Activated CD4-positive, CD25-positive, alpha-beta regulatory T cell treated with anti-CD3 and anti-CD28 coated beads, Interleukin-2, amount 50 U/mL, for 16 hours (primary cell): Measurements from ENCODE around the gene CEP19.
"Not testable (repeated sequence)": the region's sequence is repeated elsewhere in the genome, so short reads cannot be mapped to it uniquely, and the experiment has no call there.

ENCODE experiments used
- DNase-seq: peaks from one replicate; pipeline ENCODE4 v3.0.0-alpha.2; 2020; ENCODE audit warnings: low read depth, low spot score

Gene CEP19, protein sequence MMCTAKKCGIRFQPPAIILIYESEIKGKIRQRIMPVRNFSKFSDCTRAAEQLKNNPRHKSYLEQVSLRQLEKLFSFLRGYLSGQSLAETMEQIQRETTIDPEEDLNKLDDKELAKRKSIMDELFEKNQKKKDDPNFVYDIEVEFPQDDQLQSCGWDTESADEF

DNA sequence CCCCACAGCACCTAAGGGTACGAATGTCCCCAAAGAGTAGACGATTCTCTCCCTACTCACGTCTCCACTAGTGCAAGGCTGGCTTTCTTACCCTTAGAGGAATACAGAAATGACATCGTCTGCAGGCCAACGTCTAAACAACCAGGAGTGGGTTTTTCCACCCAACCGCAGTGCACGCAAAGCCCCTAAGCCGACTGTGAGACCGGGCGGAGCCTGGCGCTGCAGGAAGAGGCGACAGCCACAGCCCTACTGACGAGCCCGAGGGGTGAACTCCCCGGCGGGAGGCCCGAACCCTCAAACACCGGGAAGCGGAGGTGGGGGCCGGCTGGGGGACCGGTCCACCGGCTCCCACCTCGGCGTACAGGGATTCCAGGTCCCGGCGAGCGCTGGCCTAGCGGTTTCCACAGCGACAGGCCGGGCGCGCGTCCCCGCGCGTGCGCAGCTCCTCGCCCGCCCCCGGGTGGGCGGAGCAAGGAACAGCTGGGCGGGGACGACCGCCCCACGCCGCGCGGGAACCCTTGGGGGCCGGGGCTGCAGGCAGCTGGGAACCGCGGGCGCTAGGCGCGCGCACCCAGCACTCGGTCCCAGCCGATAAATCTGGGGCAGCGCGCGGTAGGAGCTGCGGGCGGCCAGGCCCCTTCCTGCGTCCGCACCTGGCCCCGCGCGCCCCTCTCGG is at the start of gene CEP19, which contains the start of gene PIGX:
Gene CEP19 (minus strand): TSS at position 413 of the 676 bp plus-strand sequence. CDS start 3,593 bp downstream, outside the sequence.
Gene PIGX (plus strand): TSS at position 540 of the 676 bp plus-strand sequence.
- peak; percentile 72 for DNase-seq

GRCh38 chr3:196757876-196758739 is 46.1 kb upstream of the CEP19 start:
- no peak for DNase-seq

DNA sequence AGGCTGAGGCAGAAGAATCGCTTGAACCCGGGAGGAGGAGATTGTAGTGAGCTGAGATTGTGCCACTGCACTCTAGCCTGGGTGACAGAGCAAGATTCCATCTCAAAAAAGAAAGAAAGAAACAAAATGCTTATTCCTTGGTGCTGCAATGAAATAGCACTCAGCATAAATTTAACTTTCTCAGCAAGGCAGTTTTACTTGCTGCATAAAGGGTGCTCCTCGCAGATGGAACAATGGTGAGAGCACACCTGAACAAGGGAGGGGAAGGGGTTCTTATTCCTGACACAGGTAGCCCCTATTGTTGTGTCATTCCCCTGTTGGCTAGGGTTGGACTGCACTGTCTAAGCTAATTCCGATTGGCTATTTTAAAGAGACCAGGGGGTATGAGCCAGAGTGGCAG is 44.7 kb upstream of the CEP19 start:
- no peak for DNase-seq

GRCh38 chr3:196754091-196754981 is 42.3 kb upstream of the CEP19 start:
- DNase-seq = no peak

DNA sequence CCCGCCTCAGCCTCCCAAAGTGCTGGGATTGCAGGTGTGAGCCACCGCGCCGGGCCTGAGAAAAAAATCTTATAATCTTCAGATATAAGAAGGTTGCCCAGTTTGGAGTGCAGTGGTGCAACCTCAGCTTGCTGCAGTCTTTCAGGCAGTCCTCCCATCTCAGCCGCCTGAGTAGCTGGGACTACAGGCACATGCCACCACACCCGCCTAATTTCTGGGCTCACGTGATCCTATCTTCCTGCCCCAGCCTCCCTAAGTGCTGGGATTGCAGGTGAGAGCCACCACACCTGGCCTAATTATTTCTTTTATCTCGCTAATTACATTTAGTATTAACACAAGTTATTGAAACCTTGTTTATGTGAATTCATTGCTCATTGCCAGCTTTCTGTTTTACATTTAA is 41.2 kb upstream of the CEP19 start:
- no peak for DNase-seq

- no peak for DNase-seq
Observed at GRCh38 chr3:196749125-196749524, 37.1 kb upstream of the CEP19 start.

DNA sequence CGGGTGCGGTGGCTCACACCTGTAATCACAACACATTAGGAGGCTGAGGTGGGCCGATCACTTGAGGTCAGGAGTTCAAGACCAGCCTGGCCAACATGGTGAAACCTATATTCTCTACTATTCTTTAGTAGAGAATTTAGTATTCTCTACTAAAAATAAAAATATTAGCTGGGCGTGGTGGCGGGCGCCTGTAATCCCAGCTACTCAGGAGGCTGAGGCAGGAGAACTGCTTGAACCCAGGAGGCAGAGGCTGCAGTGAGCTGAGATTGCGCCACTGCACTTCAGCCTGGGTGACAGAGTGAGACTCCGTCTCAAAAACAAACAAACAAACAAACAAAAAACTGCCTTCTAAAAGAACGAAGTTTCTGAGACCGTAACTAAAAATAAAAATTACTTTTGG is 31.5 kb upstream of the CEP19 start:
- DNase-seq = not testable (repeated sequence)

- no peak for DNase-seq
Observed at GRCh38 chr3:196741249-196741889, 29.3 kb upstream of the CEP19 start.

GRCh38 chr3:196740481-196741248 is 28.6 kb upstream of the CEP19 start:
- DNase-seq = peak; percentile 21

- DNase-seq = peak; percentile 80
Observed at GRCh38 chr3:196739671-196740480, 27.8 kb upstream of the CEP19 start, which contains the start of gene PAK2. TSS of gene PAK2 (plus strand) at chr3:196739857. CDS start at chr3:196782647, 42,790 bp downstream.

DNA sequence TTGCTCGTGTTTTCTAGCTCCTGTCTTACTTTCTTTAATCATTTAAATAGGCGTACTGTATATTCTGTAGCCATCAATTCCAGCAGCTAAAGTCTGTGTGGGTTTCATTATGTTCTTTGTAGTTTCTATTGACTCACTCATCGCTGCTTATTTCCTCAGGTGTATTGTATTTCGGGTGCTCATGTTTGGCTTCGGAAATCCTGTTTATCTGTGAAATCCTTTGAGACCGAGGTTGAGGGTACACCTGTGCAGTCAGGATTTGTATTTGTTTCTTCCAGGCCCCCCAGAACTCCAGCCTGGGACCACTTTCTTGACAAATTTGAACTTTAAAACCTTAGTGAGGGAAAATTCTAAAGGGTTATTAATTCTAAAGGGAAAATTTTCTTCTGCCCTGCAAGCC is 25.6 kb upstream of the CEP19 start:
- no peak for DNase-seq

DNA sequence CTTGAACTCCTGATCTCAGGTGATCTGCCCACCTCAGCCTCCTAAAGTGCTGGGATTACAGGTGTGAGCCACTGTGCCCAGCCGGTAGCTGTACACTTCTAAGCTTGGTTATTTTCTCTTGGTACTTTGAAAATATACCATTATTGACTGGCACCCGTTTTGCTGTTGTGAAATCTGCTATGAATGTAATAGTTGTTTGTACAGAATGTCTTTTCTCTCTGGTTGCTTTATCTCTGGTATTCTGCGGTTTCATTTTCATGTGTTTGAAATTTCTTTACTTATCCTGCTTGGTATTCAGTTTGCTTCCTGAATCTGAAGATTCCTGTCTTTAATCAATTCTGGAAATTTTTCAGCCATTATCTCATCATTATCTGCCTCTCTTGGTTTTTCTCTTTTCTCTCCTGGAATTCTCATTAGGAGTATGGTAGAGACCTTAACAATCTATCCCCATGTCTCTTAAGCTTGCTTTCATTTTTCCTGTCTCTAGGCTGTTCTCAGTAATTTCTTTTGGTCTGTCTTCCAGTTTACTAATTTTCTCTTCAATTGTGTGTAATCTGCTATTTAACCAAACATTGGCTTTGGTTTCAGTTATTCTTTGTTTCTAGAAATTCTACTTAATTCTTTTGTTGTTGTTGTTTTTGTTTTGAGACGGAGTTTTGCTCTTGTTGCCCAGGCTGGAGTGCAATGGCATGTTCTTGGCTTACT is 24.8 kb upstream of the CEP19 start:
- DNase-seq = no peak

GRCh38 chr3:196735751-196736150 is 23.7 kb upstream of the CEP19 start:
- DNase-seq = no peak

DNA sequence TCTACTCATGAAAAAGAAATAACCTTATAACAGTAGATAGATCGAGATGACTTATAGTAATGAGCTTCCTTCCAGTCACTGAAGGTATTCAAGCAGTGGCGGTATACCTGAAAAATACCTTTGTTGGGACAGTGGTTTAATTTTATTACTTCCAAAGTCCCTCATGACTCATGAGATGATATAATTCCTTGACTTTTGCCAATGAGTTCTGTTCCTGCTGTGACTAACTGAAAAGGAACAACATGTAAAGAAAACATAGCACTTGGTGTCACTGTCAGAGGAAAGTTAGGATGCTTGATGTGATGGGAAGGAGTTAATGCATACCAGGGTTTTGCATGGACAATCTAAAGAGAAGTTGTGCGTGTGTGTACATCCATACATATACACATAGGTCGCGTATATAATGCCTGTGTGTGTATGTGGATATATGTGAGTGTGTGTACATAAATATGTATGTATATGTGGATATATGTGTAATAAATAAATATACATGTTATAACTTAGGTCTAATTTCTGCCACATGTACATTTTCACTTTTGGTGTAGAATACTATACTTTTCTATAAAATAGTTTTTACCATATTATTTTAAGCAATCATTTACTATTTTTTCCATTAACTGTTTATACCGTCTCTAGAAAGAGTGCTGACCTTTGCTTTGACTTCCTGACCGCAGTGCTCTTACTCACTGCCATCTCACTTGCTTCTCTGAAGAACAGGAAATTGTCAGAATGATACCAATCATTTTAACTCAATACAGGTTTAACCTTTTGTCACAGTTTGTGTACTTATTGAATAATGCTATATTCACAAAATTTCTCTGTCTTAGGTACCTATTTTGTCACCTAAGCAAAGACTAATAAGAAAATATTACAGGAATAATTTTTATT is 15.0 kb upstream of the CEP19 start:
- DNase-seq = no peak

DNA sequence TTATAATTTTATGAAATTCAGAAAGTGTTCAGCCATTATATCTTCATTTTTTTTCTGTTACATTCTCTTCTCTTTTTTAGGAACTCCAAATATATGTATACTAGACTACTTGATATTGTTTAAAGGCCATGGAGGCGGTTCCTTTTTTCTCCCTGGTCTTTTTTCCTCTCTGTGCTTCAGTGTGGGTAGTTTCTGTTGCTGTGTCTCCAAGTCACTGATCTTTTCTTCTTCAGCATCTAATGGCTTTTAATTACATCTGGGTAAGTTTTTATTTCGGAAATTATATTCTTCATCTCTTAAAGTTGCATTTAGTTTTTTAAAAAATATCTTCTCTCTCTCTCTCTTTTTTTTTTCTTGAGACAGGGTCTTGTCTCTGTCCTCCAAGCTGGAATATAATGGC is 9.0 kb upstream of the CEP19 start:
- no peak for DNase-seq

- DNase-seq = not testable (repeated sequence)
Observed at GRCh38 chr3:196717162-196717561, 5.1 kb upstream of the CEP19 start.
